SK-N-SH (cell line): ENCODE measurements around the gene B4GALNT4.

Experiments
- EP300 ChIP-seq, 2 experiments: IDR thresholded peaks; 2 replicates each; pipeline versions ENCODE4 v1.4.0 to v1.6.1; 2012; ENCODE audit warnings: borderline replicate concordance in 1 of 2, low read depth in 1 of 2, low read length in 1 of 2
- MAX ChIP-seq: IDR thresholded peaks from 2 replicates; pipeline ENCODE4 v1.4.0; 2012; ENCODE audit warnings: low read depth

DNA sequence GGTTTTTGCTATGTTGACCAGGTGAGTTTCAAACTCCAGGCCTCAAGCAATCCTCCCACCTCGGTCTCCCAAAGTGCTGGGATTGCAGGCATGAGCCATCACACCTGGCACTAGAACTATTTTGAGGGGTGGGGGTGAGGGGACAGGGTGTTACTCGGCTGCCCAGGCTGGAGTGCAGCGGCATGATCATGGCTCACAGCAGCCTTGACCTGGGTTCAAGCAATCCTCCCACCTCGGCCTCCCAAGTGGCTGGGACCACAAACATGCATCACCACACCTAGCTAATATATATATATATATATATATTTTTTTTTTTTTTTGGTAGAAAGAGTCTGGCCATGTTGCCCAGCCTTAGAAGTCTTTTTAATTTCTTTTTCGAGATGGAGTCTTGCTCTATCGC lies 31.6 kb upstream of the B4GALNT4 start:
- TF ChIP-seq MAX (no peak), EP300 (IDR thresholded peaks at IDR 0.05; ENCODE audit: borderline replicate concordance in 1 of 2, low read depth in 1 of 2, low read length in 1 of 2) (no peak)
